Ascending aorta (tissue), 2 donors: ENCODE results near the gene ERGIC3. TPM values are rescaled to one million over a fixed set of nuclear protein-coding genes. Genes with fewer than 3 reads are reported as not detected.

ENCODE experiments used
- DNase-seq, 2 donors: peaks; one replicate each; pipeline ENCODE4 v3.0.0-alpha.2; 2019; ENCODE audit warnings: low spot score in 2 of 2
- H3K27ac ChIP-seq, 2 donors: fragments of 200-600 bp; sonication (generic); one replicate each; pipeline ENCODE4 v1.5.1; 2016 to 2017; ENCODE audit warnings: mild to moderate bottlenecking in 1 of 2
- H3K27me3 ChIP-seq: fragments of 200-600 bp; sonication (generic); one replicate; pipeline ENCODE4 v1.5.1; 2017
- H3K36me3 ChIP-seq, 2 donors: fragments of 200-600 bp; sonication (generic); one replicate each; pipeline ENCODE4 v1.5.1; 2016
- H3K4me1 ChIP-seq, 2 donors: fragments of 200-600 bp; sonication (generic); one replicate each; pipeline ENCODE4 v1.5.1; 2016 to 2017; ENCODE audit warnings: mild to moderate bottlenecking in 1 of 2
- H3K4me3 ChIP-seq, 2 donors: fragments of 200-600 bp; sonication (generic); one replicate each; pipeline ENCODE4 v1.5.1; 2016 to 2017; ENCODE audit warnings: mild to moderate bottlenecking in 1 of 2
- H3K9me3 ChIP-seq, 2 donors: fragments of 200-600 bp; sonication (generic); one replicate each; pipeline ENCODE4 v1.5.1; 2016
- CTCF ChIP-seq, 3 experiments: fragments of 200-600 bp in 2 of 3; fragments of 450-650 bp in 1 of 3; sonication (generic) in 2 of 3; IDR thresholded peaks; one replicate each; pipeline ENCODE4 v1.5.1; 2016 to 2019; ENCODE audit warnings: antibody characterized with exemption in 3 of 3, mild to moderate bottlenecking in 1 of 3, moderate library complexity in 1 of 3
- intact Hi-C: fragments of 100-400 bp; cut with DNase I; formaldehyde crosslinking; loops from one replicate; pipeline ENCODE4 v1.15.1; 2023
- total RNA-seq: library from RNA; depleted of rRNA; stranded (reverse); fragments of >200 nt; gene quantifications from one replicate; pipeline ENCODE4 v1.1.0, GENCODE V29; 2016

The ERGIC3 gene
- total RNA-seq, 1 donor from 2014 or later = 67.7 TPM

- peak in 2 of 3 experiments; percentile 20 to 44 for TF ChIP-seq CTCF (IDR thresholded peaks at IDR 0.05)
- Histone ChIP-seq H3K4me1 (no peaks in the 10 kb centered on the region), H3K4me3 (no peak overlapping the region), H3K9me3 (no peaks in the 10 kb centered on the region), H3K36me3 (no peaks in the 10 kb centered on the region), H3K27me3 (no peaks in the 10 kb centered on the region), H3K27ac (no peak overlapping the region)
- DNase-seq = no peak
- intact Hi-C loops = no loop called here
Observed at GRCh38 chr20:35523298-35523888, 18.5 kb upstream of the ERGIC3 start.

GRCh38 chr20:35525639-35526038 is 16.2 kb upstream of the ERGIC3 start:
- H3K27me3 ChIP-seq = no peaks in the 10 kb centered on the region
- no peaks in the 10 kb centered on the region for H3K36me3 ChIP-seq
- no peak overlapping the region for H3K4me3 ChIP-seq
- DNase-seq = no peak
- H3K4me1 ChIP-seq = no peaks in the 10 kb centered on the region
- H3K27ac ChIP-seq = no peak overlapping the region
- TF ChIP-seq CTCF (IDR thresholded peaks at IDR 0.05) = no peak
- H3K9me3 ChIP-seq = no peaks in the 10 kb centered on the region
- intact Hi-C loops = no loop called here

- no peaks in the 10 kb centered on the region for H3K36me3 ChIP-seq
- no peaks in the 10 kb centered on the region for H3K27me3 ChIP-seq
- intact Hi-C loops = no loop called here
- no peak overlapping the region for H3K27ac ChIP-seq
- no peaks in the 10 kb centered on the region for H3K4me1 ChIP-seq
- no peak for DNase-seq
- no peak overlapping the region for H3K4me3 ChIP-seq
- no peaks in the 10 kb centered on the region for H3K9me3 ChIP-seq
- no peak for TF ChIP-seq CTCF (IDR thresholded peaks at IDR 0.05)
Observed at GRCh38 chr20:35527122-35527769, 14.6 kb upstream of the ERGIC3 start.

GRCh38 chr20:35529552-35529951 is 12.3 kb upstream of the ERGIC3 start, which contains the start of gene C20orf173:
C20orf173 (minus strand) TSS chr20:35529652; CDS start chr20:35529373, 279 bp downstream.
- Histone ChIP-seq H3K36me3 (no peaks in the 10 kb centered on the region), H3K4me3 (no peak within 1 kb of the TSS), H3K4me1 (no peaks in the 10 kb centered on the region), H3K9me3 (no peaks in the 10 kb centered on the region), H3K27ac (no peak within 1 kb of the TSS), H3K27me3 (no peaks in the 10 kb centered on the region)
- intact Hi-C loops = no loop called here
- no peak for TF ChIP-seq CTCF (IDR thresholded peaks at IDR 0.05)
- DNase-seq = no peak

- Histone ChIP-seq H3K4me1 (peaks cover 0 to 12% of the 10 kb centered on the region in 2 donors), H3K36me3 (no peaks in the 10 kb centered on the region), H3K4me3 (no peak overlapping the region), H3K27ac (no peak overlapping the region), H3K9me3 (no peaks in the 10 kb centered on the region), H3K27me3 (no peaks in the 10 kb centered on the region)
- no peak for DNase-seq
- intact Hi-C loops = loop anchor here (5.0 kb wide), 1 partner anchor 158 kb away; the partner anchor contains the start of genes NFS1 and ROMO1
- TF ChIP-seq CTCF (IDR thresholded peaks at IDR 0.05) = no peak
Observed at GRCh38 chr20:35539756-35540212, 2.1 kb upstream of the ERGIC3 start.
